HepG2 (cell line): Measurements from ENCODE around the gene RGSL1. TPM values are rescaled to one million over a fixed set of nuclear protein-coding genes. Genes with fewer than 3 reads are reported as not detected.

Experiments
- ATAC-seq: fragments of 200-7000 bp; cut with Tn5 transposase; 3 replicates; pipeline ENCODE4 v1.9.1; 2020; ENCODE audit warnings: mild to moderate bottlenecking, moderate library complexity
- BruUV-seq: library from RNA; stranded (reverse); fragments of 400-500 nt; replicated peaks from 2 replicates; lab custom pipeline; 2021; lab: Mats Ljungman, UMichigan
- CTCF ChIA-PET: fragments of 300-600 bp; formaldehyde crosslinking; extraction: SDS; loops from one replicate; lab custom pipeline; 2021; ENCODE audit warnings: low total read pairs, inconsistent platforms, low intra/inter-chr PET ratio; lab: Yijun Ruan, JAX
- POLR2A ChIA-PET: fragments of 350-600 bp; sonication (Branson Sonifier 250); formaldehyde crosslinking; loops from one replicate; lab custom pipeline; 2020; ENCODE audit warnings: antibody characterized with exemption, inconsistent platforms; lab: Yijun Ruan, JAX
- DNase-seq: peaks from one replicate; pipeline ENCODE4 v3.0.0-alpha.2; 2015; ENCODE audit warnings: low spot score
- FAIRE-seq: peaks from 3 replicates; lab custom pipeline; 2011; peaks lifted over from hg19 to GRCh38; lab: Jason Lieb, UNC
- H2AFZ ChIP-seq: one replicate; pipeline ENCODE4 v1.6.1; 2011; ENCODE audit warnings: low read length, inconsistent platforms
- H3K27ac ChIP-seq: fragments of 300-600 bp; 3 replicates; pipeline ENCODE4 v1.8.0; 2011; ENCODE audit warnings: mixed run types, mild to moderate bottlenecking, mixed read lengths, low read length, inconsistent platforms; ENCODE audit not compliant: insufficient read depth; ENCODE audit errors: extremely low read length
- H3K27me3 ChIP-seq, 2 experiments: fragments of 200-600 bp in 1 of 2; 2 replicates in 1 of 2; 3 replicates in 1 of 2; pipeline versions ENCODE4 v1.6.0 to v1.8.0; 2011; ENCODE audit warnings: low read length in 2 of 2, mild to moderate bottlenecking in 2 of 2, moderate library complexity in 2 of 2, inconsistent platforms in 1 of 2; ENCODE audit not compliant: insufficient read depth in 2 of 2, control insufficient read depth in 1 of 2
- H3K36me3 ChIP-seq, 2 experiments: fragments of 200-600 bp in 1 of 2; replicated peaks in 1 of 2; 2 replicates in 1 of 2; 3 replicates in 1 of 2; pipeline versions ENCODE4 v1.5.1 to v1.8.0; 2011; ENCODE audit warnings: low read length in 2 of 2, inconsistent platforms in 1 of 2; ENCODE audit not compliant: insufficient read depth in 2 of 2, control insufficient read depth in 1 of 2
- H3K4me1 ChIP-seq: 2 replicates; pipeline ENCODE4 v1.5.1; 2012; ENCODE audit warnings: low read length, inconsistent platforms; ENCODE audit not compliant: insufficient read depth
- H3K4me2 ChIP-seq: 2 replicates; pipeline ENCODE4 v1.6.0; 2011; ENCODE audit warnings: low read depth, low read length, inconsistent platforms
- H3K4me3 ChIP-seq, 3 experiments: fragments of 200-600 bp in 1 of 3; sonication (generic), shearing (Covaris generic) in 1 of 3; replicated peaks in 1 of 3; 2 replicates each; pipeline ENCODE4 v1.5.1; 2011 to 2016; ENCODE audit warnings: low read length in 3 of 3, inconsistent platforms in 2 of 3, low read depth in 2 of 3, mild to moderate bottlenecking in 2 of 3, control low read depth in 1 of 3, mixed read lengths in 1 of 3; ENCODE audit not compliant: insufficient read depth in 1 of 3
- H3K79me2 ChIP-seq: one replicate; pipeline ENCODE4 v1.6.1; 2011; ENCODE audit warnings: low read length, inconsistent platforms; ENCODE audit not compliant: insufficient read depth
- H3K9ac ChIP-seq: 2 replicates; pipeline ENCODE4 v1.6.0; 2011; ENCODE audit warnings: mild to moderate bottlenecking, low read depth, low read length, inconsistent platforms; ENCODE audit not compliant: insufficient read depth
- H3K9me3 ChIP-seq: 2 replicates; pipeline ENCODE4 v1.5.1; 2012; ENCODE audit warnings: mild to moderate bottlenecking, low read length
- H4K20me1 ChIP-seq: 2 replicates; pipeline ENCODE4 v1.6.0; 2011; ENCODE audit warnings: inconsistent platforms, mild to moderate bottlenecking, low read length, moderate library complexity; ENCODE audit not compliant: insufficient read depth
- ARNT2 ChIP-seq: sonication (generic); formaldehyde crosslinking; IDR thresholded peaks from 2 replicates; pipeline ENCODE4 v1.8.0; 2022; ENCODE audit warnings: mild to moderate bottlenecking, low read depth, missing genetic modification reagents, moderate library complexity
- ATF1 ChIP-seq: IDR thresholded peaks from 2 replicates; pipeline ENCODE4 v1.6.1; 2016; ENCODE audit warnings: mild to moderate bottlenecking, control low read depth
- FOXO1 ChIP-seq: sonication (generic); formaldehyde crosslinking; IDR thresholded peaks from 2 replicates; pipeline ENCODE4 v1.4.0; 2020; ENCODE audit warnings: missing genetic modification reagents
- HHEX ChIP-seq: IDR thresholded peaks from 2 replicates; pipeline ENCODE4 v1.6.1; 2016; ENCODE audit warnings: control low read depth
- NONO ChIP-seq, 2 experiments: fragments of 450-650 bp in 1 of 2; sonication (generic) in 1 of 2; formaldehyde crosslinking in 1 of 2; IDR thresholded peaks in 1 of 2; conservative IDR thresholded peaks in 1 of 2; 2 replicates each; pipeline versions ENCODE4 v1.6.1 to v1.8.0; 2017 to 2022; ENCODE audit warnings: mild to moderate bottlenecking in 1 of 2, missing genetic modification reagents in 1 of 2, moderate library complexity in 1 of 2
- PHF20 ChIP-seq: sonication (generic); formaldehyde crosslinking; IDR thresholded peaks from 2 replicates; pipeline ENCODE4 v1.5.0; 2020; ENCODE audit warnings: mild to moderate bottlenecking, missing genetic modification reagents
- ZNF317 ChIP-seq: sonication (generic); formaldehyde crosslinking; IDR thresholded peaks from 2 replicates; pipeline ENCODE4 v1.5.0; 2020; ENCODE audit warnings: mild to moderate bottlenecking, missing genetic modification reagents
- ZNF574 ChIP-seq: sonication (generic); formaldehyde crosslinking; IDR thresholded peaks from 2 replicates; pipeline ENCODE4 v1.4.0; 2020; ENCODE audit warnings: missing genetic modification reagents
- ZNF652 ChIP-seq: IDR thresholded peaks from 2 replicates; pipeline ENCODE4 v1.6.1; 2016; ENCODE audit warnings: low read depth, borderline replicate concordance
- ZNF766 ChIP-seq: sonication (generic); formaldehyde crosslinking; IDR thresholded peaks from 2 replicates; pipeline ENCODE4 v1.5.0; 2020; ENCODE audit warnings: missing genetic modification reagents, borderline replicate concordance
- WGBS: methylation state at CpG from one replicate; pipeline ENCODE4 v1.1.6; 2017; ENCODE audit warnings: low lambda C conversion rate; 5-methylcytosine and 5-hydroxymethylcytosine counted together
- in situ Hi-C: cut with HindIII; loops from 2 replicates; pipeline ENCODE4 v1.10.0; 2017; ENCODE audit warnings: low pct_unique_long_range_greater_than_20kb; ENCODE audit not compliant: extremely low pct_ligation_motif_present
- intact Hi-C: fragments of 100-400 bp; cut with micrococcal nuclease; formaldehyde crosslinking; loops from one replicate; pipeline ENCODE4 v1.10.0; 2022; ENCODE audit not compliant: unreplicated experiment
- polyA plus RNA-seq, 8 experiments: library from polyadenylated mRNA; depleted of rRNA in 3 of 8; stranded (reverse) in 7 of 8; unstranded in 1 of 8; fragments of >200 nt; fragmentation: Illumina TruSeq in 4 of 8; extraction: Trizol in 4 of 8; gene quantifications; 2 replicates each; pipeline versions ENCODE4 v1.2.1 to v1.2.3, GENCODE V29; 2011 to 2016; ENCODE audit warnings: low read depth in 4 of 8, missing spikeins in 1 of 8, mixed read lengths in 1 of 8; ENCODE audit not compliant: insufficient read depth in 1 of 8
- total RNA-seq, 5 experiments: library from RNA; depleted of rRNA; stranded (reverse); fragments of >200 nt; fragmentation: Illumina TruSeq; extraction: Trizol; gene quantifications; 2 replicates each; pipeline ENCODE4 v1.2.3, GENCODE V29; 2016; ENCODE audit warnings: low read depth in 1 of 5
- TF ChIP-seq, protein P1 (sequence below): sonication (generic); formaldehyde crosslinking; IDR thresholded peaks from 2 replicates; pipeline ENCODE4; 2020; ENCODE audit warnings: missing genetic modification reagents, mild to moderate bottlenecking, borderline replicate concordance

RGSL1 gene
- total and polyA plus RNA-seq, 2 of the 13 experiments (the other 11 are each of a cell fraction or from before 2014, with no cell fraction given) = not detected

DNA sequence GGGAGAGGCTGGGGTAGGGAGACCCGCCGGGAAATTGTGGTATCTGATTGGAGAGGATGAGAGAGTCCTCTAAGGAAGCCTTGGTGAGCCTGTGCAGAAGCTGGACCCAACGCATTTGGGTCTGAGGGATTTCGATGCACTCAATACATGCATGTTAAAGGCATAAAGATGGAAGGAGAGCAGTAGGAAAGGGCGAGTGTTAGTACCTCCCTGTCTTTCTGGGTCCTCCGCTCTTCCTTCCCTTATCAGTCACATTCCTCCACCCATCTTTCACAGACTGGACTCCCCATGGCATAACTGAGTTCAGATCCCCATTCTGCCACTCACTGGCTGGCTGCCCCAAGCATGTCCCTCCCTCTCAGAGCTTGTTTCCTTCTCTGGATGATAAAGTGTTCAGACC lies 147.0 kb downstream of the RGSL1 start:
- DNase-seq (no peak), FAIRE-seq (no peak), ATAC-seq (no peak)
- Histone ChIP-seq H3K27me3 (no peaks in the 10 kb centered on the region; a peak in 1 of 5 replicates), H3K36me3 (no peaks in the 10 kb centered on the region), H3K27ac (no peak overlapping the region), H4K20me1 (no peaks in the 10 kb centered on the region), H3K4me3 (no peak overlapping the region), H3K9ac (no peak overlapping the region), H3K4me2 (no peak overlapping the region), H3K4me1 (no peaks in the 10 kb centered on the region), H3K9me3 (no peaks in the 10 kb centered on the region), H2AFZ (no peak overlapping the region), H3K79me2 (no peaks in the 10 kb centered on the region)
- intact Hi-C loops (loop anchor here (5.0 kb wide), 1 partner anchor 150 kb away; no protein-coding TSS in a partner anchor), in situ Hi-C loops (loop anchor here (10.0 kb wide), 1 partner anchor 152 kb away; no protein-coding TSS in a partner anchor)
- TF ChIP-seq ZNF574 (no peak), ZNF766 (no peak), ARNT2 (CRISPR knock-in tag) (no peak), PHF20 (CRISPR knock-in tag) (no peak), ATF1 (CRISPR knock-in tag) (no peak), FOXO1 (CRISPR knock-in tag) (no peak), NONO (IDR thresholded peaks at IDR 0.05) (no peak), NONO (CRISPR knock-in tag; conservative IDR thresholded peaks at IDR 0.05) (no peak), HHEX (CRISPR knock-in tag) (no peak), ZNF317 (CRISPR knock-in tag) (no peak), ZNF652 (CRISPR knock-in tag) (no peak)
- TF ChIP-seq, protein P1, sequence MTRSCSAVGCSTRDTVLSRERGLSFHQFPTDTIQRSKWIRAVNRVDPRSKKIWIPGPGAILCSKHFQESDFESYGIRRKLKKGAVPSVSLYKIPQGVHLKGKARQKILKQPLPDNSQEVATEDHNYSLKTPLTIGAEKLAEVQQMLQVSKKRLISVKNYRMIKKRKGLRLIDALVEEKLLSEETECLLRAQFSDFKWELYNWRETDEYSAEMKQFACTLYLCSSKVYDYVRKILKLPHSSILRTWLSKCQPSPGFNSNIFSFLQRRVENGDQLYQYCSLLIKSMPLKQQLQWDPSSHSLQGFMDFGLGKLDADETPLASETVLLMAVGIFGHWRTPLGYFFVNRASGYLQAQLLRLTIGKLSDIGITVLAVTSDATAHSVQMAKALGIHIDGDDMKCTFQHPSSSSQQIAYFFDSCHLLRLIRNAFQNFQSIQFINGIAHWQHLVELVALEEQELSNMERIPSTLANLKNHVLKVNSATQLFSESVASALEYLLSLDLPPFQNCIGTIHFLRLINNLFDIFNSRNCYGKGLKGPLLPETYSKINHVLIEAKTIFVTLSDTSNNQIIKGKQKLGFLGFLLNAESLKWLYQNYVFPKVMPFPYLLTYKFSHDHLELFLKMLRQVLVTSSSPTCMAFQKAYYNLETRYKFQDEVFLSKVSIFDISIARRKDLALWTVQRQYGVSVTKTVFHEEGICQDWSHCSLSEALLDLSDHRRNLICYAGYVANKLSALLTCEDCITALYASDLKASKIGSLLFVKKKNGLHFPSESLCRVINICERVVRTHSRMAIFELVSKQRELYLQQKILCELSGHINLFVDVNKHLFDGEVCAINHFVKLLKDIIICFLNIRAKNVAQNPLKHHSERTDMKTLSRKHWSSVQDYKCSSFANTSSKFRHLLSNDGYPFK = no peak
- no TSS peak for BruUV-seq
- ChIA-PET CTCF (no interaction called here), POLR2A (no interaction called here)
- 30% methylated on average over 6 of the region's 6 CpGs for WGBS
